Measurements from ENCODE around the gene RABGAP1L.

Gene RABGAP1L

DNA sequence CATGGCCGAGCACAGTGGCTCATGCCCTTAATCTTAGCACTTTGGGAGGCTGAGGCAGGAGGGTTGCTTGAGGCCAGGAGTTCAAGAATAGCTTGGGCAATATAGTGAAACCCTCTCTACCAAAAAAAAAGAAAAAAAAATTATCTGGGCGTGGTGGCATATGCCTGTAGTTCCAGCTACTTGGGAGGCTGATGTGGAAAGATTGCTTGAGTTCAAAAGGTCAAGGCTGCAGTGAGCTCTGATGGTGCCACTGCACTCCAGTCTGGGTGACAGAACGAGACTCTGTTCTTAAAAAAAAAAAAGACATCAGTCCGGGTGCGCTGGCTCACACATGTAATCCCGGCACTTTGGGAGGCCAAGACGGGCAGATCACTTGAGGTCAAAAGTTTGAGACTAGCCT is 589.3 kb downstream of the RABGAP1L start:
- no peak for DNase-seq (ENCODE audit: extremely low read depth, insufficient read length)
- no peaks in the 10 kb centered on the region for H3K27me3 ChIP-seq (replicated peaks; ENCODE audit: control insufficient read depth, insufficient read depth, low read length)
- TF ChIP-seq, protein P1, sequence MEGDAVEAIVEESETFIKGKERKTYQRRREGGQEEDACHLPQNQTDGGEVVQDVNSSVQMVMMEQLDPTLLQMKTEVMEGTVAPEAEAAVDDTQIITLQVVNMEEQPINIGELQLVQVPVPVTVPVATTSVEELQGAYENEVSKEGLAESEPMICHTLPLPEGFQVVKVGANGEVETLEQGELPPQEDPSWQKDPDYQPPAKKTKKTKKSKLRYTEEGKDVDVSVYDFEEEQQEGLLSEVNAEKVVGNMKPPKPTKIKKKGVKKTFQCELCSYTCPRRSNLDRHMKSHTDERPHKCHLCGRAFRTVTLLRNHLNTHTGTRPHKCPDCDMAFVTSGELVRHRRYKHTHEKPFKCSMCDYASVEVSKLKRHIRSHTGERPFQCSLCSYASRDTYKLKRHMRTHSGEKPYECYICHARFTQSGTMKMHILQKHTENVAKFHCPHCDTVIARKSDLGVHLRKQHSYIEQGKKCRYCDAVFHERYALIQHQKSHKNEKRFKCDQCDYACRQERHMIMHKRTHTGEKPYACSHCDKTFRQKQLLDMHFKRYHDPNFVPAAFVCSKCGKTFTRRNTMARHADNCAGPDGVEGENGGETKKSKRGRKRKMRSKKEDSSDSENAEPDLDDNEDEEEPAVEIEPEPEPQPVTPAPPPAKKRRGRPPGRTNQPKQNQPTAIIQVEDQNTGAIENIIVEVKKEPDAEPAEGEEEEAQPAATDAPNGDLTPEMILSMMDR (IDR thresholded peaks at IDR 0.05; ENCODE audit: insufficient read depth, low read length, poor library complexity, severe bottlenecking), result no peak

DNA sequence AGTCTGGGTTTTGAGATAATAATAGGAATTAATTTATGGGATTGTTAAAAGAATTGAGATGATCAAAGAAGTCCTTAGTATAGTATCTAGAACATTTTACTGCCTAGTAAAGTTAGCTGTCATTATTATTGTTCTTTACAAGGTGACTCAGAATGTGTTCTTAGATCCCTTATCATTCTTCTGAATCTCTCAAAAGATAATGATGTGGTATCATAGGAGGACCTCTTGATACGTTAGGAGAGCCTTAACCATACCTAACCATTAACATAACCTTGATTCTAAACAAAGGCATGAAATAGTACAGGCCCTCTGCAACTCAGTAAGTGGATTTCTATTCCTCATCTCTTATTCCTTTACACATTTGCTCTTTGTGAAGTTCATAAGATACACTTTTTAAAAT is 593.8 kb downstream of the RABGAP1L start:
- Histone ChIP-seq H3K4me3 (replicated peaks; ENCODE audit: low read depth, low read length) (no peak overlapping the region), H3K36me3 (ENCODE audit: control insufficient read depth, insufficient read depth, low read length) (peaks cover 3% of the 10 kb centered on the region), H3K27me3 (replicated peaks; ENCODE audit: control insufficient read depth, insufficient read depth, low read length) (no peaks in the 10 kb centered on the region)
- TF ChIP-seq, protein P1 (IDR thresholded peaks at IDR 0.05; ENCODE audit: insufficient read depth, low read length, poor library complexity, severe bottlenecking), result no peak
- DNase-seq (ENCODE audit: extremely low read depth, insufficient read length), result no peak

More for the DNA sequence above, 589.3 kb downstream of the RABGAP1L start:
- Histone ChIP-seq H3K36me3 (ENCODE audit: control insufficient read depth, insufficient read depth, low read length) (no peaks in the 10 kb centered on the region; the same call in 1 of the 2 replicates), H3K4me3 (replicated peaks; ENCODE audit: low read depth, low read length) (no peak overlapping the region)

DNA sequence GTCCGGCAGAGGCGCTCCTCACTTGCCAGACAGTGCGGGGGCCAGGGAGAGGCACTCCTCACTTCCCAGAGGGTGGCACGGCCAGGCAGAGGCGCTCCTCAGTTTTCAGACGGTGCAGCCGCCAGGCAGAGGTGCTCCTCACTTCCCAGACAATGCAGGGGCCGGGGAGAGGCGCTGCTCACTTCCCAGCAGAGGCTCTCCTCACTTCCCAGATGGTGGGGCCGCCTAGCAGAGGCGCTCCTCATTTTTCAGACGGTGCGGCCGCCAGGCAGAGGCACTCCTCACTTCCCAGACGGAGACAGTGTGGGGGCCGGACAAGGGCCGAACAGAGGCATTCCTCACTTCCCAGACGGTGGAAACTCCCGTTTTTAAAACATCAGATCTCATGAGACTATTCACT is 602.0 kb downstream of the RABGAP1L start:
- Histone ChIP-seq H3K27me3 (replicated peaks; ENCODE audit: control insufficient read depth, insufficient read depth, low read length) (no peaks in the 10 kb centered on the region), H3K4me3 (replicated peaks; ENCODE audit: low read depth, low read length) (no peak overlapping the region), H3K36me3 (ENCODE audit: control insufficient read depth, insufficient read depth, low read length) (peaks cover 5% of the 10 kb centered on the region)
- TF ChIP-seq, protein P1 (IDR thresholded peaks at IDR 0.05; ENCODE audit: insufficient read depth, low read length, poor library complexity, severe bottlenecking), result no peak
- no peak for DNase-seq (ENCODE audit: extremely low read depth, insufficient read length)

DNA sequence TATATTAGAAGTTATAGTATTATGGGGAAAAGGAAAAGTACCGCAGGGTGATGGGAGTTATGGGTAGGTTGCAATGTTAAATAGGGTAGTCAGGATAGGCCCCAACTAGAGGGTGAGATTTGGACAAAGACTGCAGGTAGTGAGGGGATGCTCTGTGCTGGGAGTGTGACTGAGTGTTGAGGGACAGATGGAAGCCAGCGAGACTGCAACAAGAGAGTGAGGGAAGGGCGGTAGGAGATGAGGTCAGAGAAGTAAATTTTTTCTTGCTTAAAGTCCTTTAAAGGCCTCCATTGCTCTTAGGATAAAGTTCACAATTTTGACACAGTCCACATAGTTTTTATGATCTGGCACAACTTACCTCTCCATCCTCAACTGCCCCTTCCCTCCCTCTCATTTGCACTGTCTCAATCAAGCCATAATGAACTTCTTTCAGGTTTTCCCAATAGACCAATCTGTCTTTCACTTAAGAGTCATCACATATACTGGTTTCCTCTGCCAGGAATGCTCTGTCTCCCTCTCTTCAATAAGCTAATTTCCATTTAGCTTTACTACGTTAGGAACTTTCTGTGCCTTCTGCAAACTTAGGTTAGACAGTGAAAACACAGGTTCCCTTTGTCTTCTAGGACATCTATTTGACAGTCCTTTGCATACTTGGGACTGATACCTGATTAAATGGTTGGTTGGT is 602.7 kb downstream of the RABGAP1L start:
- Histone ChIP-seq H3K36me3 (ENCODE audit: control insufficient read depth, insufficient read depth, low read length) (peaks cover 2% of the 10 kb centered on the region; the same call in 1 of the 2 replicates), H3K4me3 (replicated peaks; ENCODE audit: low read depth, low read length) (no peak overlapping the region), H3K27me3 (replicated peaks; ENCODE audit: control insufficient read depth, insufficient read depth, low read length) (no peaks in the 10 kb centered on the region)
- DNase-seq (ENCODE audit: extremely low read depth, insufficient read length), result no peak
- TF ChIP-seq, protein P1 (IDR thresholded peaks at IDR 0.05; ENCODE audit: insufficient read depth, low read length, poor library complexity, severe bottlenecking), result no peak

DNA sequence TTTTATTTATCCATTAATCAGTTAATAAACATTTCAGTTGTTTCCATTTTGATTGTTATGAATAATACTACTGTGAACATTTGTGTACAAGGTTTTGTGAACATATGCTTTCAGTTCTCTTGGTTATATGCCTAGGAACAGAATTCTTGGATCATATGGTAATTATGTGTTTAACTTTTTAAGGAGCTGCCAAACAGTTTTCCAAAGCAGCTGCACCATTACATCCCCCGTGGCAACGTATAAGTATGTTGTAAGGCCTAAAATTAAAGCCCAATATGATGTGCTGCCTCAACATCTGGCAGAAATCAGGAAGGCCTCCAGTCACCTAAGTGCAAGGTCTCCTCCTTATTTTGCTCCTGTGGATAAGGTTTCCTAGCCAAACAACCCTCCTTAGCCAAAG is 604.9 kb downstream of the RABGAP1L start:
- no peak for DNase-seq (ENCODE audit: extremely low read depth, insufficient read length)
- TF ChIP-seq, protein P1 (IDR thresholded peaks at IDR 0.05; ENCODE audit: insufficient read depth, low read length, poor library complexity, severe bottlenecking), result no peak
- no peaks in the 10 kb centered on the region for H3K27me3 ChIP-seq (replicated peaks; ENCODE audit: control insufficient read depth, insufficient read depth, low read length)
- no peak overlapping the region for H3K4me3 ChIP-seq (replicated peaks; ENCODE audit: low read depth, low read length)
- peaks cover 2% of the 10 kb centered on the region; the same call in 1 of the 2 replicates for H3K36me3 ChIP-seq (ENCODE audit: control insufficient read depth, insufficient read depth, low read length)

All from GM06990 (cell line).